ENCODE measurements around the gene HENMT1. TPM values are rescaled to one million over a fixed set of nuclear protein-coding genes. Genes with fewer than 3 reads are reported as not detected.
"Not testable (repeated sequence)": the region's sequence is repeated elsewhere in the genome, so short reads cannot be mapped to it uniquely, and the experiment has no call there.

HENMT1 gene
- total and polyA plus RNA-seq, 2 experiments from 2014 or later = 3.8 to 4.7 TPM

- Histone ChIP-seq H4K20me1 (ENCODE audit: insufficient read depth, poor library complexity, severe bottlenecking) (no peaks in the 10 kb centered on the region), H3K9me2 (replicated peaks; ENCODE audit: insufficient read depth) (no peaks in the 10 kb centered on the region), H3K79me2 (no peaks in the 10 kb centered on the region), H3K4me2 (no peak overlapping the region), H3K36me3 (replicated peaks; ENCODE audit: insufficient read depth, low read depth) (no peaks in the 10 kb centered on the region), H3K9me3 (ENCODE audit: low read depth) (no peaks in the 10 kb centered on the region), H3K4me3 (no peak overlapping the region), H3K4me1 (ENCODE audit: insufficient read depth) (no peaks in the 10 kb centered on the region), H3K27me3 (no peaks in the 10 kb centered on the region), H3K27ac (no peak overlapping the region), H2AFZ (no peak overlapping the region)
- TF ChIP-seq EZH2phosphoT487 (IDR thresholded peaks at IDR 0.05; ENCODE audit: low read depth, severe bottlenecking, unreplicated experiment) = no peak
- no peak for TF ChIP-seq EZH2 (IDR thresholded peaks at IDR 0.05; ENCODE audit: borderline replicate concordance)
- TF ChIP-seq CTCF (IDR thresholded peaks at IDR 0.05; ENCODE audit: poor library complexity) = no peak
- DNase-seq (ENCODE audit: low spot score) = no peak
Measured at GRCh38 chr1:108668777-108669176, 7.9 kb upstream of the HENMT1 start.

- not testable (repeated sequence) for H4K20me1 ChIP-seq (ENCODE audit: insufficient read depth, poor library complexity, severe bottlenecking); H3K4me1 ChIP-seq (ENCODE audit: insufficient read depth); DNase-seq (ENCODE audit: low spot score); H3K27ac ChIP-seq; H3K9me2 ChIP-seq (replicated peaks; ENCODE audit: insufficient read depth); H3K79me2 ChIP-seq; H3K4me3 ChIP-seq; H3K36me3 ChIP-seq (replicated peaks; ENCODE audit: insufficient read depth, low read depth); H3K9me3 ChIP-seq (ENCODE audit: low read depth); H2AFZ ChIP-seq; H3K27me3 ChIP-seq; H3K4me2 ChIP-seq
- 97% methylated on average over 25 of the region's 28 CpGs for WGBS (ENCODE audit: low lambda C conversion rate, missing lambda C conversion rate)
Measured at GRCh38 chr1:108667422-108667821, 6.5 kb upstream of the HENMT1 start.

GRCh38 chr1:108665771-108666170 is 4.9 kb upstream of the HENMT1 start:
- Histone ChIP-seq H3K27me3 (no peaks in the 10 kb centered on the region), H3K4me1 (ENCODE audit: insufficient read depth) (peaks cover 5% of the 10 kb centered on the region), H3K9me3 (ENCODE audit: low read depth) (no peaks in the 10 kb centered on the region), H4K20me1 (ENCODE audit: insufficient read depth, poor library complexity, severe bottlenecking) (no peaks in the 10 kb centered on the region), H3K4me2 (no peak overlapping the region), H3K27ac (no peak overlapping the region), H3K79me2 (no peaks in the 10 kb centered on the region), H2AFZ (no peak overlapping the region), H3K4me3 (no peak overlapping the region), H3K9me2 (replicated peaks; ENCODE audit: insufficient read depth) (no peaks in the 10 kb centered on the region), H3K36me3 (replicated peaks; ENCODE audit: insufficient read depth, low read depth) (no peaks in the 10 kb centered on the region)
- TF ChIP-seq EZH2phosphoT487 (IDR thresholded peaks at IDR 0.05; ENCODE audit: low read depth, severe bottlenecking, unreplicated experiment) (no peak), CTCF (IDR thresholded peaks at IDR 0.05; ENCODE audit: poor library complexity) (no peak), EZH2 (IDR thresholded peaks at IDR 0.05; ENCODE audit: borderline replicate concordance) (no peak)
- 79% methylated on average over 1 of the region's 1 CpG for WGBS (ENCODE audit: low lambda C conversion rate, missing lambda C conversion rate)
- DNase-seq (ENCODE audit: low spot score) = no peak

GRCh38 chr1:108665067-108665466 is 4.2 kb upstream of the HENMT1 start:
- 68% methylated on average over 2 of the region's 2 CpGs for WGBS (ENCODE audit: low lambda C conversion rate, missing lambda C conversion rate)
- no peak overlapping the region for H3K27ac ChIP-seq
- no peaks in the 10 kb centered on the region for H3K9me2 ChIP-seq (replicated peaks; ENCODE audit: insufficient read depth)
- H3K27me3 ChIP-seq = no peaks in the 10 kb centered on the region
- H3K4me2 ChIP-seq = no peak overlapping the region
- H3K79me2 ChIP-seq = no peaks in the 10 kb centered on the region
- no peaks in the 10 kb centered on the region for H3K36me3 ChIP-seq (replicated peaks; ENCODE audit: insufficient read depth, low read depth)
- no peaks in the 10 kb centered on the region for H3K9me3 ChIP-seq (ENCODE audit: low read depth)
- peaks cover 5% of the 10 kb centered on the region for H3K4me1 ChIP-seq (ENCODE audit: insufficient read depth)
- TF ChIP-seq CTCF (IDR thresholded peaks at IDR 0.05; ENCODE audit: poor library complexity) = no peak
- no peak for TF ChIP-seq EZH2phosphoT487 (IDR thresholded peaks at IDR 0.05; ENCODE audit: low read depth, severe bottlenecking, unreplicated experiment)
- TF ChIP-seq EZH2 (IDR thresholded peaks at IDR 0.05; ENCODE audit: borderline replicate concordance) = no peak
- H2AFZ ChIP-seq = no peak overlapping the region
- no peaks in the 10 kb centered on the region for H4K20me1 ChIP-seq (ENCODE audit: insufficient read depth, poor library complexity, severe bottlenecking)
- H3K4me3 ChIP-seq = no peak overlapping the region
- no peak for DNase-seq (ENCODE audit: low spot score)
